GM18517 (cell line): ENCODE data around the gene FITM1.

Experiments
- ATAC-seq: cut with Tn5 transposase; IDR thresholded peaks from one replicate; pipeline ENCODE4 v1.9.1; 2021; ENCODE audit warnings: mild to moderate bottlenecking, moderate library complexity; ENCODE audit not compliant: unreplicated experiment

Gene FITM1

GRCh38 chr14:24181371-24182077, 51.1 kb downstream of the FITM1 start:
- no peak for ATAC-seq
